Measurements from ENCODE around the gene CKB.

The CKB gene

GRCh38 chr14:103537175-103537990 is 14.8 kb upstream of the CKB start:
- no peak for TF ChIP-seq CTCF (IDR thresholded peaks at IDR 0.05)

- no peak for TF ChIP-seq CTCF (IDR thresholded peaks at IDR 0.05)
These were observed 14.1 kb upstream of the CKB start for GRCh38 chr14:103536693-103537092.

GRCh38 chr14:103535891-103536565 is 13.4 kb upstream of the CKB start:
- no peak for TF ChIP-seq CTCF (IDR thresholded peaks at IDR 0.05)

GRCh38 chr14:103535081-103535890 is 12.7 kb upstream of the CKB start:
- no peak for TF ChIP-seq CTCF (IDR thresholded peaks at IDR 0.05)

- TF ChIP-seq CTCF (IDR thresholded peaks at IDR 0.05) = no peak
These were observed 12.0 kb upstream of the CKB start for GRCh38 chr14:103534576-103535061.

- TF ChIP-seq CTCF (IDR thresholded peaks at IDR 0.05) = no peak
These were observed 11.5 kb upstream of the CKB start for GRCh38 chr14:103533999-103534575.
